Activated CD4-positive, alpha-beta memory T cell treated with anti-CD3 and anti-CD28 coated beads, Interleukin-2, amount 10 ng/mL, durations not matched to agents 7 days and 5 days (primary cell): Measurements from ENCODE around the gene SPOCK2. TPM values are rescaled to one million over a fixed set of nuclear protein-coding genes. Genes with fewer than 3 reads are reported as not detected.

Experiments used
- CTCF ChIA-PET: fragments of 350-600 bp; sonication (Branson Sonifier 250); formaldehyde crosslinking; loops from one replicate; lab custom pipeline; 2021; ENCODE audit warnings: antibody characterized with exemption, inconsistent platforms; lab: Charles Lee
- POLR2A ChIA-PET: fragments of 350-600 bp; sonication (Branson Sonifier 250); formaldehyde crosslinking; loops from one replicate; lab custom pipeline; 2021; ENCODE audit warnings: antibody characterized with exemption; lab: Charles Lee
- DNase-seq: peaks from one replicate; pipeline ENCODE4 v3.0.0-alpha.2; 2020
- H3K27ac Mint-ChIP-seq: one replicate; pipeline ENCODE4 v1.8.0; 2021; ENCODE audit warnings: mild to moderate bottlenecking, mixed read lengths
- H3K27me3 Mint-ChIP-seq: one replicate; pipeline ENCODE4 v1.8.0; 2021; ENCODE audit warnings: mixed read lengths
- H3K36me3 Mint-ChIP-seq: one replicate; pipeline ENCODE4 v1.8.0; 2021; ENCODE audit warnings: low read depth, mixed read lengths
- H3K4me1 Mint-ChIP-seq: one replicate; pipeline ENCODE4 v1.8.0; 2021; ENCODE audit warnings: mixed read lengths
- H3K4me3 Mint-ChIP-seq: one replicate; pipeline ENCODE4 v1.8.0; 2021; ENCODE audit warnings: mild to moderate bottlenecking, mixed read lengths
- H3K9me3 Mint-ChIP-seq: one replicate; pipeline ENCODE4 v1.8.0; 2021; ENCODE audit warnings: mixed read lengths
- total RNA-seq, 2 experiments: library from RNA; stranded (reverse); gene quantifications; one replicate each; pipeline ENCODE4 v1.2.3, GENCODE V29; 2021

The SPOCK2 gene
- total RNA-seq, 2 experiments from 2014 or later: 418 to 420 TPM

DNA sequence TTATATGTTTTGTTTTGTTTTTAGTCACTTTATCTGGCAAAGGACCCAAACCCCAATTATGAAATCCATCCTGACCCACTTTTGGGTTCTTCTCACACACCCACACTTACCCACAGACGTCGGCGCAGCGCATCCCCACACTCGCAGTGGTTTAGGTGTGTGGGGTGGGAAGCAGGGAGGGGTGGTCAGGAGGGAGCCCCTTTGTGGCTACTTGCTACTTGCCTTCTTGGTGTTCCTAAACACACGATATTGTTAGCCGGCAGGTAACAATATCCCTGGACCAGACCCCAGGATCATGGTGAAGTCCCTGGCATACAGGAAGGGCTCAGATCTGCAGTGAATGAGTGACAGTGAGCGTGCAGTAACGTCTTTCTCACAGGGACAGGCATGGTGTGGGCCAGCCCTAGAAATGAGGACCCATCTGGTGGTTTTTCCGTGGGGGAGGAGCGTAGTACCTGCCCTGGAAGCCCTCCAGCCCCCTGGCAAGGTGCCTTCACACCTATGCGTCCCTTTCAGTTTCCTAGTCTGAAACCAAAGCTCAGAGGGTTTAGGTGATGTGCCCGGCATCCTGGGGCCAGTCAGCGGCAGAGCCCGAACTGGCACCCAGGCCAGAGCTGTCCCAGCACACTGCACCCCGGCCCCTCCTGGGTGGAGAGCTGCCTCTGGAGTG is 4.4 kb downstream of the SPOCK2 start:
- POLR2A ChIA-PET: interaction anchor here (0.8 to 1.7 kb wide), 8 partner anchors 11 to 252 kb away, joined by 3 to 8 read pairs (median 3); partner anchors contain the start of genes ANAPC16 and ASCC1
- Mint-ChIP-seq H3K36me3 (peaks cover 74% of the 10 kb centered on the region), H3K4me1 (peaks cover 79% of the 10 kb centered on the region), H3K9me3 (no peaks in the 10 kb centered on the region), H3K4me3 (peak overlapping the region; percentile 97), H3K27me3 (no peaks in the 10 kb centered on the region), H3K27ac (peak overlapping the region; percentile 90)
- DNase-seq: peak; percentile 63
- CTCF ChIA-PET: interaction anchor here (0.8 to 2.9 kb wide), 3 partner anchors 24 to 187 kb away, joined by 4 to 13 read pairs (median 4); no protein-coding TSS in a partner anchor

DNA sequence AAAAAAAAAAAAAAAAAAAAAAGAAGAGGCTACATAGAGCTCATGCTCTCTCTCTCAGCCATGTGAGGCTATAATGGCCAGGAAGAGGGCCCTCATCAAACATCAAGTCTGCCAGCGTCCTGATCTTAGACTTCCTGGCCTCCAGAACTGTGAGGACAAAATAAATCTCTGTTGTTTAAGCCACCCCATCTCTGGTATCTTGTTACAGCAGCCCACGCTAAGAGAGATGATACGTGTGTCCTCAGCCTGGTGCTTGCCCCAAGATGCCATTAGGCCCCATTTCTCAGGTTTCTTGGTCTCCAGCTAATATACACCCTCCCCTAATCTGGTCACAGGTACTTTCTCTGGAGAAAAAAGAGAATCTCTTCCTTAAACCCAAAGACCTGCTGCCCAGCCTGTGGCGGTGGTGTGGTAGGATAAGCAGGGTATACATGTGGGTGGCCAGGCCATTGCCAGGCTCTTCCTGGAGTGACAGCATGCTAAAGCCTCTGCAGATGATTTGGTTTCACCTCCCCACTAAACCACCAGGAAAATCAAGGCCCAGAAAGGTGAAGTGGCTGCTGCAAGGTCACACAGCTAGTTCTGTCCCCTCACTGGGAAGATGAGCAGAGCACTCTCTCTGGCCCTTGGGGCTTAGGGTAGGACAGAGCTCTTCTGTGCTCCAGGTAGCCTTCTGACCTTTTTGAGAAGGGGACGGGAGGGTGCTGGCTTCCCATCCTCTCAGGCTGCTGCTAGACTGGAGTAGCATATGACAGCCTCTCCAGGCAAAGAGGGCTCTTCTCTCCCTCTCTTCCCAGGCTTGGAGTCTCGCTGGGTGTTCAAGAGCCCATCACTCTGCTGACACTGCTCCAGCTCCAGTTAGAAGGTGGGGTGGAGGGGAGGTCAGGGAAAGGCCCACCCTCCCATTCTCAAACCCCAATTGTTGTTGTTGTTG is 5.2 kb downstream of the SPOCK2 start:
- H3K4me1 Mint-ChIP-seq: peaks cover 78% of the 10 kb centered on the region
- H3K4me3 Mint-ChIP-seq: peak overlapping the region; percentile 97
- H3K36me3 Mint-ChIP-seq: peaks cover 74% of the 10 kb centered on the region
- POLR2A ChIA-PET: interaction anchor here (0.7 to 1.5 kb wide), 3 partner anchors 133 to 253 kb away, joined by 3 to 4 read pairs (median 3); partner anchors contain the start of genes ANAPC16 and ASCC1
- peak overlapping the region; percentile 90 for H3K27ac Mint-ChIP-seq
- H3K9me3 Mint-ChIP-seq: no peaks in the 10 kb centered on the region
- H3K27me3 Mint-ChIP-seq: no peaks in the 10 kb centered on the region
- CTCF ChIA-PET: interaction anchor here (1.1 kb wide), 1 partner anchor 34 kb away, joined by 4 read pairs; no protein-coding TSS in a partner anchor
- DNase-seq: no peak

DNA sequence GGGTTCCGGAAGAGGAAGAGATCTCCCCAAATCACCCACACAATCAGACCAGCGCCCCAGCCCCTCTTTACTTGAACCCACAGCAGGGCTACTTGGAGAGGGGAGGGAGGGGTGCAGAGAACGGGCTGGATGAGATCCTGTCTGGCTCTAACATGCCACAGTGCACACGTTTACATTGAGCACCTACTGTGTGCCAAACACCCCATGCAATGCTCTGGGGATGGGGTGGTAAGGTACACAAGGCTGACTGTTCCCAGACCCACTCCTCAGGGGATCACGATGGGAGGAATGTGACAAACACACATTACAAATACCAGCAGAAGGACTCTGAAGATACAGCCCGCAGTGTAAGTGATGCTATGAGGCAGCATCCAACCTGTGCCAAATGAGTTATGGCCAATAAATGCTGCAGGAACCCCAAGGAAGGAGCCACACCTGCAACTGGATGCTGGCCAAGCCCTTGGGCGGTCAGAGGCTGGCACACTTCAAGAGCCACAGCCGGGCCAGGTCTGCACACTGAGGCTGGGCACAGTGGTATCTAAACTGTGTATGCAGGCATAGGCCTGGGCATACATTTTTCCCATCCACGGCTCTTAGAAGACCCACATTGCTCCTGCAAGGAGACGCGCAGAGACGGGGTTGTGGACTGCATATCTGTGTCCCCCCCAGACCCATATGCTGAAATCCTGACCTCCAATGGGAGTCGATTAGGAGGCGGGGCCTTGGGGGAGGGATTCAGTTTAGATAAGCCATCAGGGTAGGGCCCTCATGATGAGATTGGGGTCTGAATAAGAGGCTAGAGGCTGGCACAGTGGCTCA is 6.4 kb downstream of the SPOCK2 start:
- CTCF ChIA-PET: no interaction called here

DNA sequence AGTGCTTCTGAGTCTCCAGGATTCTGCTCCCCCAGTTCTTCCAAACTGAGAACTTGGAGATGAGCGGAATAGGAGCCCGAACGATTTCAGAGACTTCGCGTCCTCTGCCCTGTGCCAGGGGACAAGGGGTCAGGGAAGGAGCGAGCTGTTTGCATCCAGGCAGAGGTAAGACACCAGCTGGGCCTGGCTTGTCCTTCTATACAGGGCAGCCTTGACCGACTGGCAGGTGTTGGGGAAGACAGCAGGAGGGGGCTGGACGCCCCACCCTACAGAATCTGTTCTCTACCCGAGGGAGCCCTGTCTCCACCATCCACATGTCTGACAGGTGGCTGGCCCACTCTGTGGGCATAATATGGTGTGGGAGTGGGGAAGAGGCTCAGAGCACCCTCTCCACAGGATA is 7.1 kb downstream of the SPOCK2 start:
- Mint-ChIP-seq H3K27ac (peak overlapping the region; percentile 48), H3K9me3 (no peaks in the 10 kb centered on the region), H3K27me3 (no peaks in the 10 kb centered on the region), H3K4me1 (peaks cover 85% of the 10 kb centered on the region), H3K4me3 (no peak overlapping the region), H3K36me3 (peaks cover 75% of the 10 kb centered on the region)
- ChIA-PET POLR2A (no interaction called here), CTCF (no interaction called here)
- DNase-seq: no peak

More for the DNA sequence above, 6.4 kb downstream of the SPOCK2 start:
- H3K36me3 Mint-ChIP-seq: peaks cover 76% of the 10 kb centered on the region
- POLR2A ChIA-PET: no interaction called here
- peaks cover 87% of the 10 kb centered on the region for H3K4me1 Mint-ChIP-seq
- H3K27ac Mint-ChIP-seq: peak overlapping the region; percentile 16
- no peaks in the 10 kb centered on the region for H3K9me3 Mint-ChIP-seq
- H3K27me3 Mint-ChIP-seq: no peaks in the 10 kb centered on the region
- DNase-seq: no peak
- no peak overlapping the region for H3K4me3 Mint-ChIP-seq

DNA sequence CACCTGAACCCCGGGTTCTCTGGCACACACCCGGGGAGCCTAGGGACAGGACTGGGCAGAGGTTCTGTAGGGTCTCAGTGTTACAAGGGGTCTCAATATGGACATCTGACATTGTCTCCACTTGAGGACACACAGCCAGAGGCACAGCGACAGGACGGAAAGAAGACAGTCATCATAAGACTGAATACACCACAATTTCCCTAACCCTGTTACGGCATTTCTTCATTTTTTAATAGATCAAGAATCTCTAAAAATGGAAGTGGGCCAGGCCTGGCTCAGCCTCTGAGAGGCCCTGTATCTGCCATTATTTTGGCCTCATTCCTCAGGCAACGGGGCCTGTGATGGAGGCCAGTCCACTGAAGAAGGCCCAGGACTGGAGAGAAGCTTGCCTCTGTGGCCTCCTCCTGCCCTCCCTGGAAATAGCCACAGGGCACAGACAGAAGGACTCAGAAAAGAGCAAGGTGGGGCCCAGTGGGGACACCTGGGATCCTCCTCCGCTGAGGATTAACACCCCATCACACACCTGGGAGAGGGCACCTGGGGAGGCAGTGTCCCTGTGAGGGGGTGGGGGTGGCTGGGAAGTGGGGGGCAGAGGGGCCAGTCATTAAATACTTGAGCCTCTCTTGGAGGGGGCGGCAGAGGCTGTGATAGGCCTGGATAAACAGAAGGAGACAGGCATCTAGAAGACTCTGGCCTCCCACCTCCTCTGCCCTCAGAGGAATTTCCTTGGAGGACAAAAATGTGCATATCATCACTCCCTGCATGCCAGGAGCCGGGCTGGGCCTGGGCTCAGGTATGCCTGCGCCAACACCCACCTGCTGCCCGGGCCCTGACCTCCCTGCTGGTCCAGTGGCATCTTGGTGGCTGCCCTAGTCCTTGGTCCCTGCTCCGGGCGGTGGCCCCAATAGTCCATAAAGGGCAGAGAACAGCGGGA is 8.0 kb downstream of the SPOCK2 start:
- CTCF ChIA-PET: interaction anchor here (1.0 to 1.9 kb wide), 2 partner anchors 32 to 256 kb away, joined by 3 to 7 read pairs; no protein-coding TSS in a partner anchor
- Mint-ChIP-seq H3K36me3 (peaks cover 72% of the 10 kb centered on the region), H3K27ac (peak overlapping the region; percentile 40), H3K27me3 (no peaks in the 10 kb centered on the region), H3K9me3 (no peaks in the 10 kb centered on the region), H3K4me3 (no peak overlapping the region), H3K4me1 (peaks cover 82% of the 10 kb centered on the region)
- POLR2A ChIA-PET: interaction anchor here (1.2 to 2.2 kb wide), 4 partner anchors 8 to 30 kb away, joined by 4 to 18 read pairs (median 6); partner anchors contain the start of gene SPOCK2
- no peak for DNase-seq

DNA sequence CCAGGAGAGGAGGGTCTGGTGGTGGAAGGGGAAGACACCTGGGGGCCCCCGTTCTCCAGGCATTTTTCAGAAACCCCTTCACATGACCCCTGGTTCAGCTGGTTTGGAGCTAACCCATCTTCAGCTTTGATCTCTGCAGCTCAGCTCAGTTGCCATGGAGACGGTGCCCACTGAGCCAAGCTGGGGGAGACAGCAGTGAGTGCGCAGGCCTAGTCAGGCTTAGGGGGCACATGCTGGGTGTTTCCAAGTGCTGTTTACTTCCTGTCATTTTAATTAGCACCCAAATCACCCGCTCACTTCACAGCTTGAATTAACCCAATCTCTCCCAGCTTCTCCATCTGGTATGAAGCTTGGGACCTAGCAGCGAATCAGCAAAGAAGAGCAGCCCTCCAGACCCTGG is 9.0 kb downstream of the SPOCK2 start:
- Mint-ChIP-seq H3K9me3 (no peaks in the 10 kb centered on the region), H3K27me3 (no peaks in the 10 kb centered on the region), H3K4me3 (no peak overlapping the region), H3K36me3 (peaks cover 72% of the 10 kb centered on the region), H3K27ac (peak overlapping the region; percentile 64), H3K4me1 (peaks cover 74% of the 10 kb centered on the region)
- CTCF ChIA-PET: interaction anchor here (0.7 to 1.9 kb wide), 5 partner anchors 29 to 266 kb away, joined by 3 to 7 read pairs (median 3); no protein-coding TSS in a partner anchor
- POLR2A ChIA-PET: interaction anchor here (0.9 to 2.2 kb wide), 6 partner anchors 9 to 251 kb away, joined by 3 to 18 read pairs (median 5); partner anchors contain the start of genes ANAPC16, ASCC1 and SPOCK2
- no peak for DNase-seq

DNA sequence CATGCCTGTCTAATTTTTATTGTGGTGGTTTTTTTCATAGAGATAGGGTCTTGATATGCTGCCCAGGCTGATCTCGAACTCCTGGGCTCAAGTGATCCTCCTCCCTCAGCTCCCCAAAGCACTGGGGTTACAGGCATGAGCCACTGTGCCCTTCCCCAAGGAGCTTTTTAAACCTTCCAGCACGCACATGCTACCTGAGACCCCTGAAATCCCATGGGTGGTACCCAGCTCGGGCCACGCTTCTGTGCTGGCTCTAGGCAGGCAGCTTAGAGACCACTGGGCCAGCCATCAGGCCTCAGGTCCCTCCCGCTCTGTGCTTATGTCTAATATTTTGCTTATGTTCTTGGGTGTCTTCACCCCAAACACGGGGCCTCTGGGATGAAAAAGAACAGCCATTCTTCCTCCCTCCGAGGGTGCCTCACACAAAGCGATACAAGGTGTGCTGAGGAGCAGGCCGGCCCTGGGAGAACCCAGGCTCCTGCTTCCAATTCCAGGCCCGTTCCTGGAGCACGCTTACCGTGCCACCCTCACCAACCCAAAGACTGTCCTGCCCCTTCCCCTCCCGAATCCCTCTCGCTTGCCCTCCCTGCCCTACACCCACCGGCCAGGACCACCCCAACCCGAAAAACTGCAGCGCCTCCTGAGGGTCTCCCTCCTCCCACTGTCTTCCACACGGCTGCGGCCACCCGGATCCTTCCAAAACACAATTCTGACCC is 10.9 kb downstream of the SPOCK2 start:
- Mint-ChIP-seq H3K27me3 (no peaks in the 10 kb centered on the region), H3K4me3 (no peak overlapping the region), H3K9me3 (no peaks in the 10 kb centered on the region), H3K36me3 (peaks cover 70% of the 10 kb centered on the region), H3K27ac (no peak overlapping the region), H3K4me1 (peaks cover 58% of the 10 kb centered on the region)
- no peak for DNase-seq
- ChIA-PET CTCF (no interaction called here), POLR2A (interaction anchor here (0.6 to 1.4 kb wide), 3 partner anchors 9 to 16 kb away, joined by 3 read pairs; no protein-coding TSS in a partner anchor)

DNA sequence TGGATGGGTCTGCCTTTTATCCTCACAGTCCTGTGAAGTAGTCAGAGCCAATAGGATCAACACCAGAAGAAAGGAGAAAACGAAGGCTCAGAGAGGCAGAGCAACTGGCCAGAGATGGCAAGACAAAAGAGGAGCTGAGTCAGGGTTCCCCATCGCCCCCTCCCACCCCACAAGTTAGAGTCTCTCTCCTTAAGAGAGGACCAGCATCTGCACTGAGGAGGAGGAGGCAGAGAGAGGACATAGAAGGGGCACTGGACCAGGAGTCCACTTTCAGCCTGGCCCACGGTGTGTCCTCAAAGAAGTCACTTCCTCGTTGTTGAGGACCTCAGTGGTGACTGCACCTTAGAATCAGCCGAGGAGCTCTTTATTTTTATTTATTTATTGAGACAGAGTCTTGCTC is 11.6 kb downstream of the SPOCK2 start:
- DNase-seq: no peak
- ChIA-PET POLR2A (interaction anchor here (0.9 to 1.4 kb wide), 2 partner anchors 9 to 15 kb away, joined by 3 read pairs; no protein-coding TSS in a partner anchor), CTCF (no interaction called here)
- peaks cover 51% of the 10 kb centered on the region for H3K4me1 Mint-ChIP-seq
- no peak overlapping the region for H3K4me3 Mint-ChIP-seq
- no peak overlapping the region for H3K27ac Mint-ChIP-seq
- peaks cover 71% of the 10 kb centered on the region for H3K36me3 Mint-ChIP-seq
- no peaks in the 10 kb centered on the region for H3K27me3 Mint-ChIP-seq
- H3K9me3 Mint-ChIP-seq: no peaks in the 10 kb centered on the region

DNA sequence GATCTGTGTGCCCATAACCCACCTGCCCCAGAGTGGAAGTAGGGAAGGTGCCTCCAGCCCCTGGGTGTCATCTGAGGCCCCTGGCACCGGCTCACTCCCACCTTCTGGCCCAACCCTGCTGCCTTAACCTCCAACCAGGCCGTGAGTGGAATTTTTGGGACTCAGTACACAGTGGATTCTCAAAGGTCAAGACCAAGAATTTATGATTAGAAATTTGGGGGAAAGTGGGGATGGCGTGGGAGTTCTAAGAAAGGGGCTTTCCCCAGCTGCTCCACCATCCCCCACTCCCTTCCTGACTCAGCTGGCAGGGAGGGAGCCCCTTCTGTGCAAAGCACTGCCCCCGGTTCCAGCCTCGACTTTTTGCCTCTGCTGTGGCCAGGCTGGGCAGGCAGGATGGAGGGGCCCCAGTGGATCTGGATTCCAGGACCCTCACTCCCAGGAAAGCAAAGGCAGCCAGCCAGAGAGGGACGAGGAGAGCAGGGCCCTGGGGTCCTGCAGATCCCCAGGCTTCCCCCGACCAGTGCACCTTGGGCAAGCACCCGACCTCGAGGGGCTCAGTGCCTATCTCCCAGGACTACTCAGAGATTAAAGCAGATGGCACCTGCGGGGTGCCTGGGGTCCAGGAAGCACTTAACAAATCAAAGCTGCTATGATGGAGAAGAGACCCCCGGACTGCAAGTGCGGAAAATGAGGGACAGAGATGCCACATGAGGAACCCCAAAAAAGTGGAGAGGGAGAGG is 12.8 kb downstream of the SPOCK2 start:
- H3K27me3 Mint-ChIP-seq: no peaks in the 10 kb centered on the region
- no peak for DNase-seq
- H3K4me1 Mint-ChIP-seq: peaks cover 46% of the 10 kb centered on the region
- peaks cover 72% of the 10 kb centered on the region for H3K36me3 Mint-ChIP-seq
- H3K9me3 Mint-ChIP-seq: no peaks in the 10 kb centered on the region
- H3K27ac Mint-ChIP-seq: no peak overlapping the region
- ChIA-PET CTCF (no interaction called here), POLR2A (interaction anchor here (1.4 kb wide), 1 partner anchor 8 kb away, joined by 3 read pairs; no protein-coding TSS in a partner anchor)
- H3K4me3 Mint-ChIP-seq: no peak overlapping the region

DNA sequence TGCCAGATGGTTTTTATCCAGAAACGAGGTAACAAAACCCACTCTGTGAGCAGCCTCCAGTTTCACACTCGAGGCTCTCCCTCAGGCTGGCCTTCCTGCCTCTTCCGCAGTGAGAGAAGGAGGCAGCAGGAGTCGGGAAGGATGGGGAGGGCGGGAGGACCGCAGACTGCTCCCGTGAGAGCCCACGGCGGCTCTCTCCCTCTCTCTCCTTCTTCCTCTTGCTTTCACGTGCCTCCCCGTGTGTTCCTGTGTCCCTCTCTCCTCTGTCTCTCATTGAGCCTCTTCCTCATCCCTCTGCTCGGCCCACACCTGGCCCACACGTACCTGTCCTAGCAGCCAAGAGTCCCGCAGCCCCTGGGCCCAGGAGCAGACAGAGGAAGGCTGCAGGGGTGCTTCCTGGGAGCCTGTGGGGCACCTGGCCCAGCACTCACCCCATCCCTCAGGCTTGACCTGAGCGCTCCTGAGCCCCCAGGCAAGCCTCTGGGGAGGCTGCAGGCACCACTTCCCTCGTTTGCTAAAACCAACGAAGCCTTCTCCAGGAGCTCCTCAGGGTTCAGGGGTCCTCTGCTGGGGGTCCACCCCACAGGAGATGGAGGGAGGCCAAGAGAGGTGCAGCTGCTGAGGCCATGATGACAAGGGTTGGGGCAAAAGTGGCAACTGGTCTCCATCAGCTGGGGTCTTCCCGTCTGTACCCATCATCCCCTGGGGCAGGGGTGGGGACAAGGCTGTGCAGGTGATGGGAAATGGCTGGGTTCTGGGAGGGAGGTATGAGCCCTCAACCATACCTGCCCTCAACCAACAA is 13.6 kb downstream of the SPOCK2 start:
- Mint-ChIP-seq H3K27ac (no peak overlapping the region), H3K4me1 (peaks cover 40% of the 10 kb centered on the region), H3K4me3 (no peak overlapping the region), H3K27me3 (no peaks in the 10 kb centered on the region), H3K9me3 (no peaks in the 10 kb centered on the region), H3K36me3 (peaks cover 73% of the 10 kb centered on the region)
- ChIA-PET CTCF (no interaction called here), POLR2A (no interaction called here)
- no peak for DNase-seq
